Left ventricle myocardium superior (tissue), 1 donor: ENCODE data around the gene GRID1. TPM values are rescaled to one million over a fixed set of nuclear protein-coding genes. Genes with fewer than 3 reads are reported as not detected.

Source experiments
- ATAC-seq: fragments of 200-7000 bp; cut with Tn5 transposase; one replicate; pipeline ENCODE4 v1.9.1; 2020; ENCODE audit warnings: mild to moderate bottlenecking, moderate library complexity
- DNase-seq: peaks from one replicate; pipeline ENCODE4 v3.0.0-alpha.2; 2020
- intact Hi-C: fragments of 100-400 bp; cut with micrococcal nuclease; formaldehyde crosslinking; loops from one replicate; pipeline ENCODE4 v1.11.0; 2022
- total RNA-seq: library from RNA; stranded (reverse); fragmentation: NEBNext Ultra II Directional; extraction: Animal tissue kit (Norgen Biotek cat#: 25700); gene quantifications from one replicate; pipeline ENCODE4 v1.2.1, GENCODE V29; 2021
- donor health status: DM: no; HTN: yes; CAD: no; lungs with severe emphysema.

GRID1 gene
- total RNA-seq, 1 donor from 2014 or later: 2.4 TPM

GRCh38 chr10:85679061-85679460 is 687.5 kb downstream of the GRID1 start:
- DNase-seq (no peak), ATAC-seq (no peak)
- intact Hi-C loops: no loop called here

GRCh38 chr10:85674851-85675250 is 691.7 kb downstream of the GRID1 start:
- intact Hi-C loops: no loop called here
- no peak for DNase-seq
- ATAC-seq: no peak

- DNase-seq: no peak
- no peak for ATAC-seq
- intact Hi-C loops: no loop called here
Observed at GRCh38 chr10:85673270-85673669, 693.3 kb downstream of the GRID1 start.

- intact Hi-C loops: no loop called here
- ATAC-seq (no peak), DNase-seq (no peak)
Observed at GRCh38 chr10:85671530-85671929, 695.1 kb downstream of the GRID1 start.

- DNase-seq (no peak), ATAC-seq (no peak)
- intact Hi-C loops: no loop called here
Observed at GRCh38 chr10:85668522-85668921, 698.1 kb downstream of the GRID1 start.

GRCh38 chr10:85667638-85668233 is 698.9 kb downstream of the GRID1 start:
- DNase-seq (no peak), ATAC-seq (no peak)
- intact Hi-C loops: no loop called here

GRCh38 chr10:85666987-85667386 is 699.6 kb downstream of the GRID1 start:
- DNase-seq (no peak), ATAC-seq (no peak)
- intact Hi-C loops: no loop called here

- no peak for DNase-seq
- intact Hi-C loops: no loop called here
- no peak for ATAC-seq
Observed at GRCh38 chr10:85666102-85666501, 700.5 kb downstream of the GRID1 start.

- ATAC-seq (no peak), DNase-seq (no peak)
- intact Hi-C loops: no loop called here
Observed at GRCh38 chr10:85665681-85666080, 700.9 kb downstream of the GRID1 start.

GRCh38 chr10:85665078-85665477 is 701.5 kb downstream of the GRID1 start:
- intact Hi-C loops: no loop called here
- no peak for DNase-seq
- ATAC-seq: no peak

GRCh38 chr10:85661123-85661522 is 705.5 kb downstream of the GRID1 start:
- DNase-seq (no peak), ATAC-seq (no peak)
- intact Hi-C loops: no loop called here

GRCh38 chr10:85659331-85659730 is 707.3 kb downstream of the GRID1 start:
- intact Hi-C loops: no loop called here
- ATAC-seq: no peak
- DNase-seq: no peak

- DNase-seq (no peak), ATAC-seq (no peak)
- intact Hi-C loops: no loop called here
Observed at GRCh38 chr10:85658518-85658917, 708.1 kb downstream of the GRID1 start.

- peak; percentile 74 for ATAC-seq
- intact Hi-C loops: no loop called here
- peak; percentile 52 for DNase-seq
Observed at GRCh38 chr10:85657476-85658113, 709.0 kb downstream of the GRID1 start.

GRCh38 chr10:85655411-85655810 is 711.2 kb downstream of the GRID1 start:
- no peak for DNase-seq

GRCh38 chr10:85651497-85651882 is 715.1 kb downstream of the GRID1 start:
- peak; percentile 21 for ATAC-seq
- intact Hi-C loops: no loop called here
- DNase-seq: no peak

More at GRCh38 chr10:85655411-85655810, 711.2 kb downstream of the GRID1 start:
- peak; percentile 38 for ATAC-seq
- intact Hi-C loops: no loop called here

- intact Hi-C loops: no loop called here
- no peak for ATAC-seq
- no peak for DNase-seq
Observed at GRCh38 chr10:85650791-85651496, 715.7 kb downstream of the GRID1 start.

- intact Hi-C loops: no loop called here
- ATAC-seq: no peak
- no peak for DNase-seq
Observed at GRCh38 chr10:85649461-85649860, 717.1 kb downstream of the GRID1 start.

- intact Hi-C loops: no loop called here
- DNase-seq: no peak
- ATAC-seq: no peak
Observed at GRCh38 chr10:85648279-85648754, 718.3 kb downstream of the GRID1 start.

- no peak for DNase-seq
Observed at GRCh38 chr10:85647741-85648140, 718.9 kb downstream of the GRID1 start.

More at GRCh38 chr10:85647741-85648140, 718.9 kb downstream of the GRID1 start:
- no peak for ATAC-seq
- intact Hi-C loops: no loop called here
